Measurements from ENCODE around the gene PARS2. TPM values are rescaled to one million over a fixed set of nuclear protein-coding genes. Genes with fewer than 3 reads are reported as not detected.

The PARS2 gene
- total and polyA plus RNA-seq, 2 experiments from 2014 or later: 5.9 to 13.6 TPM

DNA sequence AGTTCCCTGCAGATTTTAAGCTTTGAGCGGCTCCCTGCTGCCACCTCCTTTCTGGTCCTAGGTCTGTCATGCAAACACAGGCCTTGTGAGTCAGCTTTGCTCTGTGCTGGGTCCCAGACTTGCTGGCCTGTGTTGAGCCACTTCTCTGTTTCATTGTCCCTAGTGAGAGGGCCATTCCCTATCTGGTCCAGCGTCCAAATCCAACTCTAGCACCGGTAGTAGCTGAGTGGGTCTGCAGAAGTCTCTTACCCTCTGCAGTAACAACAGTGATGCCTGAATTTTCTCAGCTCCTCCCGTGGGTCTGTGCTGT, 31.0 kb upstream of the PARS2 start:
- no peaks in the 10 kb centered on the region for H3K36me3 ChIP-seq (ENCODE audit: insufficient read depth)
- peaks cover 12% of the 10 kb centered on the region for H3K27me3 ChIP-seq (ENCODE audit: insufficient read depth)
- no peak overlapping the region for H3K4me2 ChIP-seq
- no peaks in the 10 kb centered on the region for H3K79me2 ChIP-seq (replicated peaks; ENCODE audit: insufficient read depth)
- Mint-ChIP-seq H3K9me3 (peaks cover 4% of the 10 kb centered on the region; the same call in 2 of the 3 replicates), H3K4me3 (no peak overlapping the region), H3K27ac (no peak overlapping the region), H3K4me1 (peaks cover 28% of the 10 kb centered on the region), H3K36me3 (ENCODE audit: low read depth) (no peaks in the 10 kb centered on the region), H3K27me3 (ENCODE audit: insufficient read depth, low read depth, poor library complexity) (peaks cover 11% of the 10 kb centered on the region)
- DNase-seq (ENCODE audit: low spot score) (no peak), ATAC-seq (peak; percentile 55)
- TF ChIP-seq, protein P1, sequence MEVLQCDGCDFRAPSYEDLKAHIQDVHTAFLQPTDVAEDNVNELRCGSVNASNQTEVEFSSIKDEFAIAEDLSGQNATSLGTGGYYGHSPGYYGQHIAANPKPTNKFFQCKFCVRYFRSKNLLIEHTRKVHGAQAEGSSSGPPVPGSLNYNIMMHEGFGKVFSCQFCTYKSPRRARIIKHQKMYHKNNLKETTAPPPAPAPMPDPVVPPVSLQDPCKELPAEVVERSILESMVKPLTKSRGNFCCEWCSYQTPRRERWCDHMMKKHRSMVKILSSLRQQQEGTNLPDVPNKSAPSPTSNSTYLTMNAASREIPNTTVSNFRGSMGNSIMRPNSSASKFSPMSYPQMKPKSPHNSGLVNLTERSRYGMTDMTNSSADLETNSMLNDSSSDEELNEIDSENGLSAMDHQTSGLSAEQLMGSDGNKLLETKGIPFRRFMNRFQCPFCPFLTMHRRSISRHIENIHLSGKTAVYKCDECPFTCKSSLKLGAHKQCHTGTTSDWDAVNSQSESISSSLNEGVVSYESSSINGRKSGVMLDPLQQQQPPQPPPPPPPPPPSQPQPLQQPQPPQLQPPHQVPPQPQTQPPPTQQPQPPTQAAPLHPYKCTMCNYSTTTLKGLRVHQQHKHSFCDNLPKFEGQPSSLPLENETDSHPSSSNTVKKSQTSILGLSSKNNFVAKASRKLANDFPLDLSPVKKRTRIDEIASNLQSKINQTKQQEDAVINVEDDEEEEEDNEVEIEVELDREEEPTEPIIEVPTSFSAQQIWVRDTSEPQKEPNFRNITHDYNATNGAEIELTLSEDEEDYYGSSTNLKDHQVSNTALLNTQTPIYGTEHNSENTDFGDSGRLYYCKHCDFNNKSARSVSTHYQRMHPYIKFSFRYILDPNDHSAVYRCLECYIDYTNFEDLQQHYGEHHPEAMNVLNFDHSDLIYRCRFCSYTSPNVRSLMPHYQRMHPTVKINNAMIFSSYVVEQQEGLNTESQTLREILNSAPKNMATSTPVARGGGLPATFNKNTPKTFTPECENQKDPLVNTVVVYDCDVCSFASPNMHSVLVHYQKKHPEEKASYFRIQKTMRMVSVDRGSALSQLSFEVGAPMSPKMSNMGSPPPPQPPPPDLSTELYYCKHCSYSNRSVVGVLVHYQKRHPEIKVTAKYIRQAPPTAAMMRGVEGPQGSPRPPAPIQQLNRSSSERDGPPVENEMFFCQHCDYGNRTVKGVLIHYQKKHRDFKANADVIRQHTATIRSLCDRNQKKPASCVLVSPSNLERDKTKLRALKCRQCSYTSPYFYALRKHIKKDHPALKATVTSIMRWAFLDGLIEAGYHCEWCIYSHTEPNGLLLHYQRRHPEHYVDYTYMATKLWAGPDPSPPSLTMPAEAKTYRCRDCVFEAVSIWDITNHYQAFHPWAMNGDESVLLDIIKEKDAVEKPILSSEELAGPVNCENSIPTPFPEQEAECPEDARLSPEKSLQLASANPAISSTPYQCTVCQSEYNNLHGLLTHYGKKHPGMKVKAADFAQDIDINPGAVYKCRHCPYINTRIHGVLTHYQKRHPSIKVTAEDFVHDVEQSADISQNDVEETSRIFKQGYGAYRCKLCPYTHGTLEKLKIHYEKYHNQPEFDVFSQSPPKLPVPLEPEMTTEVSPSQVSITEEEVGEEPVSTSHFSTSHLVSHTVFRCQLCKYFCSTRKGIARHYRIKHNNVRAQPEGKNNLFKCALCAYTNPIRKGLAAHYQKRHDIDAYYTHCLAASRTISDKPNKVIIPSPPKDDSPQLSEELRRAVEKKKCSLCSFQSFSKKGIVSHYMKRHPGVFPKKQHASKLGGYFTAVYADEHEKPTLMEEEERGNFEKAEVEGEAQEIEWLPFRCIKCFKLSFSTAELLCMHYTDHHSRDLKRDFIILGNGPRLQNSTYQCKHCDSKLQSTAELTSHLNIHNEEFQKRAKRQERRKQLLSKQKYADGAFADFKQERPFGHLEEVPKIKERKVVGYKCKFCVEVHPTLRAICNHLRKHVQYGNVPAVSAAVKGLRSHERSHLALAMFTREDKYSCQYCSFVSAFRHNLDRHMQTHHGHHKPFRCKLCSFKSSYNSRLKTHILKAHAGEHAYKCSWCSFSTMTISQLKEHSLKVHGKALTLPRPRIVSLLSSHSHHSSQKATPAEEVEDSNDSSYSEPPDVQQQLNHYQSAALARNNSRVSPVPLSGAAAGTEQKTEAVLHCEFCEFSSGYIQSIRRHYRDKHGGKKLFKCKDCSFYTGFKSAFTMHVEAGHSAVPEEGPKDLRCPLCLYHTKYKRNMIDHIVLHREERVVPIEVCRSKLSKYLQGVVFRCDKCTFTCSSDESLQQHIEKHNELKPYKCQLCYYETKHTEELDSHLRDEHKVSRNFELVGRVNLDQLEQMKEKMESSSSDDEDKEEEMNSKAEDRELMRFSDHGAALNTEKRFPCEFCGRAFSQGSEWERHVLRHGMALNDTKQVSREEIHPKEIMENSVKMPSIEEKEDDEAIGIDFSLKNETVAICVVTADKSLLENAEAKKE (CRISPR knock-in tag; IDR thresholded peaks at IDR 0.05): no peak
- TF ChIP-seq JUNB (IDR thresholded peaks at IDR 0.05; ENCODE audit: unreplicated experiment): no peak
- TF ChIP-seq, protein P2, sequence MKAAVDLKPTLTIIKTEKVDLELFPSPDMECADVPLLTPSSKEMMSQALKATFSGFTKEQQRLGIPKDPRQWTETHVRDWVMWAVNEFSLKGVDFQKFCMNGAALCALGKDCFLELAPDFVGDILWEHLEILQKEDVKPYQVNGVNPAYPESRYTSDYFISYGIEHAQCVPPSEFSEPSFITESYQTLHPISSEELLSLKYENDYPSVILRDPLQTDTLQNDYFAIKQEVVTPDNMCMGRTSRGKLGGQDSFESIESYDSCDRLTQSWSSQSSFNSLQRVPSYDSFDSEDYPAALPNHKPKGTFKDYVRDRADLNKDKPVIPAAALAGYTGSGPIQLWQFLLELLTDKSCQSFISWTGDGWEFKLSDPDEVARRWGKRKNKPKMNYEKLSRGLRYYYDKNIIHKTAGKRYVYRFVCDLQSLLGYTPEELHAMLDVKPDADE (IDR thresholded peaks at IDR 0.05): no peak
- peaks cover 21% of the 10 kb centered on the region for H3K4me1 ChIP-seq (ENCODE audit: insufficient read depth)
- H3K9me2 ChIP-seq (ENCODE audit: insufficient read depth): no peaks in the 10 kb centered on the region
- no peaks in the 10 kb centered on the region for H4K20me1 ChIP-seq (replicated peaks; ENCODE audit: insufficient read depth)
- H3K4me3 ChIP-seq: no peak overlapping the region
- H3F3A ChIP-seq (replicated peaks; ENCODE audit: low read depth): no peaks in the 10 kb centered on the region
- no peak overlapping the region for H2AFZ ChIP-seq
- no peak overlapping the region for H3K27ac ChIP-seq (ENCODE audit: low read depth)

Measured in GM23338 (cell line).